Stimulated activated CD4-positive, alpha-beta T cell treated with anti-CD3 and anti-CD28 coated beads, Interleukin-2, amount 100 ng/mL, for 4 hours (primary cell): ENCODE measurements around the gene JAGN1.
"Not testable (repeated sequence)": the region's sequence is repeated elsewhere in the genome, so short reads cannot be mapped to it uniquely, and the experiment has no call there.

ENCODE experiments used
- DNase-seq: peaks from one replicate; pipeline ENCODE4 v3.0.0-alpha.2; 2020; ENCODE audit warnings: low read depth

JAGN1 gene

GRCh38 chr3:9898467-9899241 lies 8.2 kb downstream of the JAGN1 start:
- no peak for DNase-seq

GRCh38 chr3:9899289-9899791 lies 8.9 kb downstream of the JAGN1 start:
- no peak for DNase-seq

- DNase-seq = not testable (repeated sequence)
These were observed 10.6 kb downstream of the JAGN1 start for GRCh38 chr3:9900965-9901415.

- DNase-seq = no peak
These were observed 11.6 kb downstream of the JAGN1 start for GRCh38 chr3:9901967-9902366.

GRCh38 chr3:9902372-9903237 lies 12.2 kb downstream of the JAGN1 start, which contains the start of gene IL17RE:
Gene IL17RE (plus strand): TSS chr3:9902848. CDS start chr3:9902933, 85 bp downstream.
- DNase-seq = no peak

- no peak for DNase-seq
These were observed 12.8 kb downstream of the JAGN1 start for GRCh38 chr3:9903238-9903624.

- no peak for DNase-seq
These were observed 13.5 kb downstream of the JAGN1 start for GRCh38 chr3:9903904-9904303.

GRCh38 chr3:9906480-9906879 lies 16.1 kb downstream of the JAGN1 start:
- DNase-seq = no peak

- DNase-seq = no peak
These were observed 17.9 kb downstream of the JAGN1 start for GRCh38 chr3:9908286-9908685.

GRCh38 chr3:9909221-9910013 lies 19.0 kb downstream of the JAGN1 start:
- DNase-seq = no peak

- DNase-seq = no peak
These were observed 21.5 kb downstream of the JAGN1 start for GRCh38 chr3:9911863-9912262.

GRCh38 chr3:9912294-9912935 lies 22.0 kb downstream of the JAGN1 start:
- no peak for DNase-seq

- no peak for DNase-seq
These were observed 23.2 kb downstream of the JAGN1 start for GRCh38 chr3:9913601-9914000.

GRCh38 chr3:9914011-9914410 lies 23.6 kb downstream of the JAGN1 start:
- DNase-seq = no peak

- DNase-seq = no peak
These were observed 24.3 kb downstream of the JAGN1 start for GRCh38 chr3:9914559-9915253.

- DNase-seq = no peak
These were observed 25.1 kb downstream of the JAGN1 start for GRCh38 chr3:9915254-9916141.

GRCh38 chr3:9916346-9916733 lies 25.9 kb downstream of the JAGN1 start:
- no peak for DNase-seq

GRCh38 chr3:9916734-9917680 lies 26.6 kb downstream of the JAGN1 start, which contains the start of gene IL17RC:
Gene IL17RC (plus strand): TSS chr3:9917098. CDS start chr3:9917316, 218 bp downstream.
- DNase-seq = peak; percentile 29

- DNase-seq = no peak
These were observed 27.4 kb downstream of the JAGN1 start for GRCh38 chr3:9917820-9918219.
